ENCODE measurements around the gene BCL2L2.

Gene BCL2L2

DNA sequence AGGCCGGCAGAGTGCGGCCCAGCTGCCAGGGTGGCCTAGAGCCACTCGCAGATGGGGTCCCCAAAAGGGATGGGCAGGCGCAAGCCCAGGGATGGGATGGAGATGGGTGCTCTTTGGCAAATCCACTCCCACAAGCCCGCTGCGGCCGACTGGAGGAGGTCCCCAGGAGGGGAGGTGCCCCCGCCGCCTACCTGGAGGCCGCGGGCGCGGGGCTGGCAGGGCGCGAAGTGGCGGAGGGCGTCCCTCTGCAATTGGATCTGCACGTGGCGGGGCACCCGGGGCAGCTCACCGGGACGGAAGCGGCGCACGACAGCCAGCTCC, 4.7 kb upstream of the BCL2L2 start:
- no peak for DNase-seq (ENCODE audit: low read depth in 1 of 2, low spot score in 1 of 2)
- TF ChIP-seq SPI1 (IDR thresholded peaks at IDR 0.05; ENCODE audit: borderline replicate concordance, low read depth) (no peak), GABPA (IDR thresholded peaks at IDR 0.05; ENCODE audit: low read depth) (no peak), POLR2AphosphoS5 (IDR thresholded peaks at IDR 0.05; ENCODE audit: low read depth) (peak; percentile 76)
- TF ChIP-seq, protein P1, sequence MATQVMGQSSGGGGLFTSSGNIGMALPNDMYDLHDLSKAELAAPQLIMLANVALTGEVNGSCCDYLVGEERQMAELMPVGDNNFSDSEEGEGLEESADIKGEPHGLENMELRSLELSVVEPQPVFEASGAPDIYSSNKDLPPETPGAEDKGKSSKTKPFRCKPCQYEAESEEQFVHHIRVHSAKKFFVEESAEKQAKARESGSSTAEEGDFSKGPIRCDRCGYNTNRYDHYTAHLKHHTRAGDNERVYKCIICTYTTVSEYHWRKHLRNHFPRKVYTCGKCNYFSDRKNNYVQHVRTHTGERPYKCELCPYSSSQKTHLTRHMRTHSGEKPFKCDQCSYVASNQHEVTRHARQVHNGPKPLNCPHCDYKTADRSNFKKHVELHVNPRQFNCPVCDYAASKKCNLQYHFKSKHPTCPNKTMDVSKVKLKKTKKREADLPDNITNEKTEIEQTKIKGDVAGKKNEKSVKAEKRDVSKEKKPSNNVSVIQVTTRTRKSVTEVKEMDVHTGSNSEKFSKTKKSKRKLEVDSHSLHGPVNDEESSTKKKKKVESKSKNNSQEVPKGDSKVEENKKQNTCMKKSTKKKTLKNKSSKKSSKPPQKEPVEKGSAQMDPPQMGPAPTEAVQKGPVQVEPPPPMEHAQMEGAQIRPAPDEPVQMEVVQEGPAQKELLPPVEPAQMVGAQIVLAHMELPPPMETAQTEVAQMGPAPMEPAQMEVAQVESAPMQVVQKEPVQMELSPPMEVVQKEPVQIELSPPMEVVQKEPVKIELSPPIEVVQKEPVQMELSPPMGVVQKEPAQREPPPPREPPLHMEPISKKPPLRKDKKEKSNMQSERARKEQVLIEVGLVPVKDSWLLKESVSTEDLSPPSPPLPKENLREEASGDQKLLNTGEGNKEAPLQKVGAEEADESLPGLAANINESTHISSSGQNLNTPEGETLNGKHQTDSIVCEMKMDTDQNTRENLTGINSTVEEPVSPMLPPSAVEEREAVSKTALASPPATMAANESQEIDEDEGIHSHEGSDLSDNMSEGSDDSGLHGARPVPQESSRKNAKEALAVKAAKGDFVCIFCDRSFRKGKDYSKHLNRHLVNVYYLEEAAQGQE (IDR thresholded peaks at IDR 0.05; ENCODE audit: insufficient replicate concordance, low read depth) = peak; percentile 33
- TF ChIP-seq, protein P2, sequence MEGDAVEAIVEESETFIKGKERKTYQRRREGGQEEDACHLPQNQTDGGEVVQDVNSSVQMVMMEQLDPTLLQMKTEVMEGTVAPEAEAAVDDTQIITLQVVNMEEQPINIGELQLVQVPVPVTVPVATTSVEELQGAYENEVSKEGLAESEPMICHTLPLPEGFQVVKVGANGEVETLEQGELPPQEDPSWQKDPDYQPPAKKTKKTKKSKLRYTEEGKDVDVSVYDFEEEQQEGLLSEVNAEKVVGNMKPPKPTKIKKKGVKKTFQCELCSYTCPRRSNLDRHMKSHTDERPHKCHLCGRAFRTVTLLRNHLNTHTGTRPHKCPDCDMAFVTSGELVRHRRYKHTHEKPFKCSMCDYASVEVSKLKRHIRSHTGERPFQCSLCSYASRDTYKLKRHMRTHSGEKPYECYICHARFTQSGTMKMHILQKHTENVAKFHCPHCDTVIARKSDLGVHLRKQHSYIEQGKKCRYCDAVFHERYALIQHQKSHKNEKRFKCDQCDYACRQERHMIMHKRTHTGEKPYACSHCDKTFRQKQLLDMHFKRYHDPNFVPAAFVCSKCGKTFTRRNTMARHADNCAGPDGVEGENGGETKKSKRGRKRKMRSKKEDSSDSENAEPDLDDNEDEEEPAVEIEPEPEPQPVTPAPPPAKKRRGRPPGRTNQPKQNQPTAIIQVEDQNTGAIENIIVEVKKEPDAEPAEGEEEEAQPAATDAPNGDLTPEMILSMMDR (IDR thresholded peaks at IDR 0.05; ENCODE audit: insufficient read depth, low read length) = no peak
- H3K27ac ChIP-seq (replicated peaks) = peak overlapping the region; percentile 86
- H3K4me3 ChIP-seq (replicated peaks; ENCODE audit: insufficient read depth, low read length) = peak overlapping the region; percentile 68
- no peaks in the 10 kb centered on the region for H3K27me3 ChIP-seq (ENCODE audit: insufficient read depth, poor library complexity, severe bottlenecking)

DNA sequence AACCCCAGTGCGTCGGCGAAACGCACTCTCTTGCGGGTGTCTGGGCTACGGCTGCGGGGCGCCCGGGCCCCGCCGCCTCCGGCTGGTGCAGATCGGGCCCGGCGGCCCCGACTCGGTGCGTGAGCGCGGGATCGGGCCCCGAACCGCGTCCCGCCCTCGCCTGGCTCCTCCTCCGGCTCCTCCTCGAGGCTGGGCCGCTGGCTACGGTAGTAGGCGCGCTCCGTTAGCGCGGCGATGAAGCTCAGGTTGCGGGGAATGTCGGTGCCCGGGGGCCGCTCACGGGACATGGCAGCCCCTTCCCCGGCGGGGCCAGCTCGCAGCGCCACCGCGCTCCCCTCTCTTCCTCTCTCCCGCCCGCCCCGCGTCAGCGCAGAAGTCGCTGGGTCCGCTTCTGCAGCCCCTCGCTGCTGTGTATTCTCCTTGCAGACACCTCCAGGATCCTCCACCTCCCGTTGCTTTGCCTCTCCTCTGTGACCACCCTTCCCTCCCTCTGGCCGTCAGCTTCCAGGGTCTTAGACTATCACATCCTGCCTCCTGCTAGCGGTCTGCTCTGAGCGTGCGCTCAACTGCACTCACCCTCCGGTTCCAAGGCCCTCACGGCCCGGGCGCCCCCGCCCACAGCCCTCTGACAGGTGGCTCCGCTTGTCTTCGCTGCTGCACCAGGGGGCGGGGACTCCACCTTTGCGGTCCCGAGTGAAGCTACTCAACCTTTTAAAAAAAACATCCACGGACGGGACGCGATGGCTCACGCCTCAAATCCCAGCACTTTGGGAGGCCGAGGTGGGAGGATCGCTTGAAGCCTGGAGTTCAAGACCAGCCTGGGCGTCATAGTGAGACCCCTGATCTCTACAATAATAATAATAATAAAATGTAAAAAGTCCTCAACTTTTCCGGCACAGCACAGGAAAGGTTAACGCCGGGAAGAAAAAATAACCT, 4.1 kb upstream of the BCL2L2 start, which contains the start of gene PPP1R3E:
PPP1R3E (minus strand) TSS at position 570 of the 936 bp plus-strand sequence; CDS start at position 287, 283 bp downstream.
- Histone ChIP-seq H3K27me3 (ENCODE audit: insufficient read depth, poor library complexity, severe bottlenecking) (no peaks in the 10 kb centered on the region), H3K4me3 (replicated peaks; ENCODE audit: insufficient read depth, low read length) (peak within 1 kb of the TSS; percentile 68), H3K27ac (replicated peaks) (peak within 1 kb of the TSS; percentile 86)
- no peak for TF ChIP-seq SPI1 (IDR thresholded peaks at IDR 0.05; ENCODE audit: borderline replicate concordance, low read depth)
- TF ChIP-seq GABPA (IDR thresholded peaks at IDR 0.05; ENCODE audit: low read depth) = no peak
- TF ChIP-seq, protein P1 (IDR thresholded peaks at IDR 0.05; ENCODE audit: insufficient replicate concordance, low read depth) = no peak
- TF ChIP-seq, protein P2 (IDR thresholded peaks at IDR 0.05; ENCODE audit: insufficient read depth, low read length) = no peak
- no peak; the same call in 1 of the 2 replicates for TF ChIP-seq POLR2AphosphoS5 (IDR thresholded peaks at IDR 0.05; ENCODE audit: low read depth)
- DNase-seq (ENCODE audit: low read depth in 1 of 2, low spot score in 1 of 2) = peak in 1 of 2 experiments; percentile 65

DNA sequence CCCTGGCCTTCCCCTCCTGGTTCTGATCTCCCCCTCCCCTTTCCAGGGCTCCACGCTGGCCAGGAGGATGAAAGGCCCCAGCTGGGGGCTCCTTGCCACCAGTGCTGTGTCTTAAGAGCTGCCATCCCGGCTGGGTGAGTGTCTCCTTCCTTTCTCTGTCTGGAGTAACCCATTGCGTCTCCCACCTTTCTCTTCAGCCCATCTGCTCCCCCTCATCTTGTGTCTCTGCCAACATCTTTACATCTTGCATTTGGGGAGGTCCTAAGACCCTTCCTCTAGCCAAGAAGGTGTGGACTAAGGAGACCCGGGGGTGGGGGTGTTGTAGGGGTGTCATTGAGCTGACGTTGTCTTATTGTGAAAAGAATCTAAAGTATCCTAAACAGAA, 505 bp downstream of the BCL2L2 start:
- peak overlapping the region; percentile 79 for H3K27ac ChIP-seq (replicated peaks)
- TF ChIP-seq, protein P2 (IDR thresholded peaks at IDR 0.05; ENCODE audit: insufficient read depth, low read length) = no peak
- TF ChIP-seq GABPA (IDR thresholded peaks at IDR 0.05; ENCODE audit: low read depth) = no peak
- no peak for TF ChIP-seq SPI1 (IDR thresholded peaks at IDR 0.05; ENCODE audit: borderline replicate concordance, low read depth)
- TF ChIP-seq, protein P1 (IDR thresholded peaks at IDR 0.05; ENCODE audit: insufficient replicate concordance, low read depth) = no peak
- TF ChIP-seq POLR2AphosphoS5 (IDR thresholded peaks at IDR 0.05; ENCODE audit: low read depth) = no peak
- no peak for DNase-seq (ENCODE audit: low read depth in 1 of 2, low spot score in 1 of 2)
- no peaks in the 10 kb centered on the region for H3K27me3 ChIP-seq (ENCODE audit: insufficient read depth, poor library complexity, severe bottlenecking)
- H3K4me3 ChIP-seq (replicated peaks; ENCODE audit: insufficient read depth, low read length) = peak overlapping the region; percentile 66
